Body of pancreas (tissue), 4 donors: Measurements from ENCODE around the gene SIGLEC10. TPM values are rescaled to one million over a fixed set of nuclear protein-coding genes. Genes with fewer than 3 reads are reported as not detected.
"Not testable (repeated sequence)": the region's sequence is repeated elsewhere in the genome, so short reads cannot be mapped to it uniquely, and the experiment has no call there.

Experiments used
- ATAC-seq: fragments of 150-250 bp; one replicate; pipeline ENCODE4 v1.9.1; 2016
- DNase-seq, 4 donors: peaks; one replicate each; pipeline ENCODE4 v3.0.0-alpha.2; 2019
- H3K27ac ChIP-seq, 4 donors: fragments of 200-600 bp; sonication (generic); 1 replicate in 3 of 4; 2 replicates in 1 of 4; pipeline versions ENCODE4 v1.5.1 to v1.6.1; 2016 to 2019; ENCODE audit warnings: mild to moderate bottlenecking in 1 of 4, mixed read lengths in 1 of 4, moderate library complexity in 1 of 4
- H3K27me3 ChIP-seq, 2 donors: fragments of 200-600 bp; sonication (generic); one replicate each; pipeline ENCODE4 v1.6.0; 2016; ENCODE audit warnings: mild to moderate bottlenecking in 1 of 2
- H3K36me3 ChIP-seq, 2 donors: fragments of 200-600 bp; sonication (generic); replicated peaks in 1 of 2; 2 replicates each; pipeline ENCODE4 v1.5.1; 2016; ENCODE audit warnings: low read depth in 2 of 2; ENCODE audit not compliant: insufficient read depth in 1 of 2
- H3K4me1 ChIP-seq: fragments of 200-600 bp; sonication (generic); one replicate; pipeline ENCODE4 v1.6.0; 2016
- H3K4me3 ChIP-seq, 2 donors: fragments of 200-600 bp; sonication (generic); 1 replicate in 1 of 2; 2 replicates in 1 of 2; pipeline ENCODE4 v1.5.1; 2016 to 2019
- H3K9me3 ChIP-seq, 3 donors: fragments of 200-600 bp; sonication (generic); 1 replicate in 2 of 3; 2 replicates in 1 of 3; pipeline ENCODE4 v1.5.1; 2016
- POLR2A ChIP-seq, 3 donors: fragments of 450-650 bp; IDR thresholded peaks; one replicate each; pipeline ENCODE4 v1.6.1; 2016; ENCODE audit warnings: antibody characterized with exemption in 3 of 3, mild to moderate bottlenecking in 2 of 3
- WGBS, 2 donors: methylation state at CpG; one replicate each; pipeline ENCODE4 v1.1.5; 2017; 5-methylcytosine and 5-hydroxymethylcytosine counted together
- intact Hi-C: fragments of 100-400 bp; cut with DNase I; formaldehyde crosslinking; loops from one replicate; pipeline ENCODE4 v1.15.1; 2023
- total RNA-seq, 2 donors: library from RNA; depleted of rRNA; stranded (reverse); fragments of >200 nt; gene quantifications; one replicate each; pipeline ENCODE4 v1.1.0, GENCODE V29; 2016
- TF ChIP-seq, protein P1 (sequence below), 7 experiments: fragments of 450-650 bp in 4 of 7; fragments of 200-600 bp in 3 of 7; sonication (generic) in 3 of 7; IDR thresholded peaks; one replicate each; pipeline ENCODE4 v1.5.1; 2016 to 2019; ENCODE audit warnings: antibody characterized with exemption in 7 of 7

SIGLEC10 gene
- total RNA-seq, 2 donors from 2014 or later = 2.0 to 3.9 TPM

- 40 to 49% methylated on average over 2 to 3 of the region's 3 CpGs for WGBS, 2 donors
- no peak overlapping the region for H3K4me3 ChIP-seq
- H3K9me3 ChIP-seq = no peaks in the 10 kb centered on the region
- TF ChIP-seq POLR2A (IDR thresholded peaks at IDR 0.05) = no peak
- TF ChIP-seq, protein P1, sequence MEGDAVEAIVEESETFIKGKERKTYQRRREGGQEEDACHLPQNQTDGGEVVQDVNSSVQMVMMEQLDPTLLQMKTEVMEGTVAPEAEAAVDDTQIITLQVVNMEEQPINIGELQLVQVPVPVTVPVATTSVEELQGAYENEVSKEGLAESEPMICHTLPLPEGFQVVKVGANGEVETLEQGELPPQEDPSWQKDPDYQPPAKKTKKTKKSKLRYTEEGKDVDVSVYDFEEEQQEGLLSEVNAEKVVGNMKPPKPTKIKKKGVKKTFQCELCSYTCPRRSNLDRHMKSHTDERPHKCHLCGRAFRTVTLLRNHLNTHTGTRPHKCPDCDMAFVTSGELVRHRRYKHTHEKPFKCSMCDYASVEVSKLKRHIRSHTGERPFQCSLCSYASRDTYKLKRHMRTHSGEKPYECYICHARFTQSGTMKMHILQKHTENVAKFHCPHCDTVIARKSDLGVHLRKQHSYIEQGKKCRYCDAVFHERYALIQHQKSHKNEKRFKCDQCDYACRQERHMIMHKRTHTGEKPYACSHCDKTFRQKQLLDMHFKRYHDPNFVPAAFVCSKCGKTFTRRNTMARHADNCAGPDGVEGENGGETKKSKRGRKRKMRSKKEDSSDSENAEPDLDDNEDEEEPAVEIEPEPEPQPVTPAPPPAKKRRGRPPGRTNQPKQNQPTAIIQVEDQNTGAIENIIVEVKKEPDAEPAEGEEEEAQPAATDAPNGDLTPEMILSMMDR (IDR thresholded peaks at IDR 0.05) = no peak
- no peak for DNase-seq
- peak overlapping the region in 1 of 4 donors; percentile 55 for H3K27ac ChIP-seq
- no peak for ATAC-seq
- H3K36me3 ChIP-seq = no peaks in the 10 kb centered on the region
- H3K27me3 ChIP-seq = no peaks in the 10 kb centered on the region
- intact Hi-C loops = no loop called here
- no peaks in the 10 kb centered on the region for H3K4me1 ChIP-seq
Measured at GRCh38 chr19:51417810-51418157, 342 bp upstream of the SIGLEC10 start.

- H3K36me3 ChIP-seq, H3K4me1 ChIP-seq, intact Hi-C loops, ATAC-seq, H3K27ac ChIP-seq, H3K9me3 ChIP-seq, H3K4me3 ChIP-seq, H3K27me3 ChIP-seq, DNase-seq: not testable (repeated sequence)
- 51 to 54% methylated on average over 7 to 14 of the region's 15 CpGs for WGBS, 2 donors
Measured at GRCh38 chr19:51416422-51416821, 1.0 kb downstream of the SIGLEC10 start.

DNA sequence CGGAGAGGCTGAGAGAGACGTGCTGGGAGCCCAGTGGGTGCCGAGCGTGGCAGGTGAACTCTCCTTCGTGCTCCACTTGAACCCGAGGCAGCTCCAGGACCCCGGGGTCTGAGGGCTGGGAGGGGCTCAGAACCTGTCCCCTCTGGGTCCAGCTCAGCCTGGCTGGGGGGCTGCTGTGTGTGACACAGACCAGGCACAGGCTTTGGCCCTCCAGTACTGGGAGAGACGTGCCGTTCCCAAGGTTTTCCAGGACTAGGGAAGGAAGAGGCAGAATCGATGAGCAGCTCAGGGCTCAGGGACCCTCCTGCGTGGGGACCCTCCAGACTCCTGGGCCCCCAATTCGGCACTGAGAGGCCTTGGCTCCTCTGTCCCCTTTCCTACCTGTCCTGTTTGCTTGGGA lies 2.3 kb downstream of the SIGLEC10 start:
- intact Hi-C loops = no loop called here
- H3K27me3 ChIP-seq = no peaks in the 10 kb centered on the region
- no peak overlapping the region for H3K27ac ChIP-seq
- TF ChIP-seq, protein P1 (IDR thresholded peaks at IDR 0.05) = no peak
- no peak for TF ChIP-seq POLR2A (IDR thresholded peaks at IDR 0.05)
- no peaks in the 10 kb centered on the region for H3K4me1 ChIP-seq
- H3K9me3 ChIP-seq = no peaks in the 10 kb centered on the region
- no peak overlapping the region for H3K4me3 ChIP-seq
- 62 to 91% methylated on average over 6 to 12 of the region's 12 CpGs for WGBS, 2 donors
- no peak for ATAC-seq
- DNase-seq = no peak
- H3K36me3 ChIP-seq = no peaks in the 10 kb centered on the region

GRCh38 chr19:51410950-51411748 lies 6.3 kb downstream of the SIGLEC10 start:
- DNase-seq = no peak
- ATAC-seq = no peak
- WGBS, 2 donors = 68 to 73% methylated on average over 15 of the region's 15 CpGs
- Histone ChIP-seq H3K4me3 (no peak overlapping the region), H3K27me3 (no peaks in the 10 kb centered on the region), H3K27ac (no peak overlapping the region), H3K9me3 (no peaks in the 10 kb centered on the region), H3K4me1 (no peaks in the 10 kb centered on the region), H3K36me3 (no peaks in the 10 kb centered on the region)
- TF ChIP-seq POLR2A (IDR thresholded peaks at IDR 0.05) = no peak
- TF ChIP-seq, protein P1 (IDR thresholded peaks at IDR 0.05) = no peak
- intact Hi-C loops = no loop called here

DNA sequence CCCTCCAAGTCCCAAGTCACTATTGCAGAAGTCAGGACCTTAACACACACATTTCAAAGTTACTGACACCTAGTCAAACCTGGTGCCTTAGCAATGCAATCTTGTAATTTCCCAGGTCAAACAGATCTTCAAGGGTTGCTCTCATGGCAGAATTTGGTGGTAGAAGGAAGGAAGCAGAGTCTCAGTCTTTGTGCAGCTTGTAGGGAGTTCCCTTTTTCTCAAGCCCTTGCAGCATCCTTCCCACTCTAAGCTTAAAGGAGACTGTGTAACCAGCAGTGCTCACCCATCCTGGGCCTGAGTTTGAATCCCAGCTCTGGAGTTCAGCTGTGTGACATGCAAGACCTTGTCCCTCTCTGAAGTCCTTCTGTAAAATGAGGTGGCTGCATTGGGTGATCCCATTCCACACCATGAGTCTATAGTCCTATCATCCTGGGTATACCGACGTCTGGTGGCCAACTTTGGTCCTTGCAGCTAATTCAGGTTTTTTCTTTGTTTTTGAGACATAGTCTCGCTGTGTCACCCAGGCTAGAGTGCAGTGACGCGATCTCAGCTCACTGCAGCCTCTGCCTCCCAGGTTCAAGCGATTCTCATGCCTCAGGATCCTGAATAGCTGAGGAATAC lies 9.8 kb downstream of the SIGLEC10 start:
- TF ChIP-seq POLR2A (IDR thresholded peaks at IDR 0.05) = no peak
- TF ChIP-seq, protein P1 (IDR thresholded peaks at IDR 0.05) = peak; percentile 11 to 64 (median 48)
- Histone ChIP-seq H3K36me3 (no peaks in the 10 kb centered on the region), H3K4me1 (no peaks in the 10 kb centered on the region), H3K9me3 (peaks cover 0 to 10% (median 0%) of the 10 kb centered on the region in 3 donors), H3K4me3 (no peak overlapping the region), H3K27ac (peak overlapping the region in 1 of 4 donors; percentile 41), H3K27me3 (no peaks in the 10 kb centered on the region)
- peak; percentile 21 to 32 (median 28) for DNase-seq
- ATAC-seq = no peak
- WGBS, 2 donors = 14 to 24% methylated on average over 6 of the region's 6 CpGs
- intact Hi-C loops = no loop called here
